Bone marrow (tissue), 2 donors: ENCODE data around the gene ANKRD13B.

Experiments
- DNase-seq, 2 donors: peaks; one replicate each; lab custom pipeline; 2025; lab: John Stamatoyannopoulos, UW

Gene ANKRD13B

DNA sequence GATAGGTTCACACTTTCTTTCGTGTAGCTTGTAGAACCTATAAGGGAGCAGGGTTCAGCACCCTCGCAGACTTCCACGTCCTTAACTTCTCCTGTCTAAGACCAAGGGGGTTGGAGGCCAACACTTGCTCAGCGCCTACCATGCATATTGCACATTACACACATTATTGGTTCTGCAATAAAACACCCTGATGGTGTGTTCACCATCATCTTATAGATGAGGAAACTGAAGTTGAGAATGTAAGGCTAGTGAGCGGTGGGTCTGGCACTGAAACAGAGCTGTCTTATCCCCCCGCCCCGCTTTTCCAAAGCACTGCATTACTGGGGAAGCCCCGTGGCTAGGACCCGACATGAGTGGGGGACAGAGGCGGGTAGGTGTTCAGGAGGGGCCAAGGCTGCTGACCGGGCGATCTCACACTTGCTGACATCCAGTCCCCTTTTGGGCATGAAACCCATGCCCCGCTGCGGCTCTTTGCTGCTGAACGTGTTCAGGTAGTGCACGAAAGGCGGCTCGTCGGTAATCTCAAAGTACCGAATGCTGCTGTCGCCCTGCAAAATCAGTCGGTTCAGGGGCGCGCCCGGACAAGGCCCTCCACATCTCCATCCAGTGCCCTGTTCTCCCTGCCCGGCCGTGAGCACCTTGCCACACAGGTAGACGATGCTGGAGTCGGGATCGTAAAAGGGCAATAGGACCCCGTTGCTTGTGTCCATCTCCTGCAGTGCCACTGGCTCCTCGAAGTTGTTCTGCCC is 23.5 kb downstream of the ANKRD13B start:
- DNase-seq, result no peak

GRCh38 chr17:29617125-29617480 is 24.2 kb downstream of the ANKRD13B start:
- DNase-seq, result peak; percentile 74 to 76

GRCh38 chr17:29617481-29618271 is 24.7 kb downstream of the ANKRD13B start:
- peak; percentile 54 to 57 for DNase-seq

DNA sequence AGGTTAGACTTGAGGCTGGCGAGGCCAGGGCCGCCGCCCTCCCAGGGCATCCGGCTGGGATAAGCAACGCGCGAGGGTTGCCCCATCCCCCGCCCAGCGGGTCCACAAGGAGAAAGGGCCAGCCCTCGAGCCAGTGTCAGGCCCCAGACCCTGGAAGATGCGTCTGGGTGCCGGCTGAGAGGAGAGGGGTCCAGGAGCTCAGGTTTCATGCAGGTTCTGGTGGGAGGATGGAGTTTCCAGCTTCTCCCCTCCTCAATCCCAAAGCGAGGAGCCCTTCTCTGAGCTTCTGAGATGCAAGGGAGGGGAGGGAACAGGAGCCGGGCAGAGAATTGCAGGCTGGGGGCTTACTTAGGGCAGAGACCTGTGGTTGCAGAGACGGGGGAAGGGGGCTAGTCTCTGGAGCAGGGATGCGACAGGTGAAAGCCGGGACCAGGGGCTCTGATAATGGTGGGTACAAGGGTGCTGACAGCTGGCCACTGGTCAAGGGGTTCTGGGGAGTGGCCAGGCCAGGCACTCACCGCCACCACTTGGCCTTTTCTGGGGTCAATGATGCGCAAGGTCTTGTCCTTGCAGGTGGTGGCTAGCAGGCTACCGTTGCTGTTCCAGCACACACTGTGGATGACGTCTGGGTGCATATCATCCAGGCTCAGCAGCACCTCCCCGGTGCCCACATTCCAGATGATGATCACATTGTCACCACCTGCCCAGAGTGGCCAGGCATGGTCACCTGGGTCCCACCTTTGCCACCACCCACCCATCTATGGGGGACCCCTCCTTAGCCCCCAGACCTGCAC is 25.5 kb downstream of the ANKRD13B start:
- no peak for DNase-seq

GRCh38 chr17:29619251-29619650 is 26.3 kb downstream of the ANKRD13B start:
- DNase-seq, result peak in 1 of 2 donors; percentile 10

DNA sequence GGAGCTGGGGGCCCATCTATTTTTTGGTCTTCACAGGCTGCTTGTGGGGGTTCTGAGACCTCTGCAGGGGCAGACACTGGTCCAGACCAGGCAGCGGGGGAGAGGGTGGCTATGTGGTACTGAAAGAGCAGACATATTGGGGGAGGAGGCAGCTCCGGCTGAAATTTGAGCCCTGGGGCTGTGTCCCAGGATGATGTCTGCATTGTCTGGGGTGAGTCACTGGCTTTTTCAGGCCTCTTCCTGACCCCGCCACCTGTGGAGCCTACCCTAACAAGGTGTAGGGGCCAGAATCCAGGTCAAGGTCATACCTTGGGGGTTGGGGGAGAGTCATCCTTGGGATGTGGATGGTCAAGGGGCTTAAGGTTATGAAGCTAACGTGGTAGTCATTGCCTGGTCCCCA is 27.3 kb downstream of the ANKRD13B start:
- no peak for DNase-seq

DNA sequence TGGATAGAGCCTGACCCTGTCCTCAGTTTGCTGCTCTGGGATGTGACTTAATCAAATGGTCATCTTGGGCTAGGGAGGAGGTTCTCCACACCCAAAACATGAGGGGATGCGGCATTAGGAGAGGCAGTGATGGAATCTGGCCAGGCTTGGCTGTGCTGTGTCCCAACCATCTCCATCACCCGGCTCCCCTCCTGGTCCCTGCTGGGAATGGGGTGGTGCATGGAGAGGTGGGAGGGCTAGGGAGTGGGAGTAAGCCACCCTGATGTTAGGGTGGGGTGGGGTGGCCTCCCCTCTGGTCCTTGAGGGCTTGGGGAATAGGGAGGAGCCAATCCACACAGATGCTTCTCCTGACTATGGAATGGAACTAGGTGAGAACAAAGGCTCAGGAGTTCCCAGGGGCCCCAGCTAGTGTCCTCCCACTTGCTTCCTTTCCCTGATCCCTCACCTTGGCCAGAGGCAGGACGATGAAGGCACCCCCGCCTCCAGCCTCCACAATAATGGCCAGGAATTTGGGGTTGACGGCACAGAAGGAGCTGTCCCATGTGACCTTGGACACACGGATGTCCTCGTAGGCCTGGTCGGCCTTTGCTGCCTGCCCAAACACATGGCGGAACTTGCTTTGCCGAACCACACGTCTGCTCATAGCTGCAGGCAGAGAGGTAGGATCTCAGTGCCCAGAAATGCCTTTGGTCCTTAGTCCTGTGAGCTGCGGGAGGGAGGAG is 28.0 kb downstream of the ANKRD13B start:
- no peak for DNase-seq

GRCh38 chr17:29621751-29622194 is 28.8 kb downstream of the ANKRD13B start:
- DNase-seq, result no peak

GRCh38 chr17:29622337-29623282 is 29.7 kb downstream of the ANKRD13B start, which contains the start of gene CORO6:
TSS of gene CORO6 (minus strand) at chr17:29622912. CDS start at chr17:29621421, 1,491 bp downstream.
- DNase-seq, result peak; percentile 15 to 43

- no peak for DNase-seq
Measured at GRCh38 chr17:29623283-29623647, 30.3 kb downstream of the ANKRD13B start.

DNA sequence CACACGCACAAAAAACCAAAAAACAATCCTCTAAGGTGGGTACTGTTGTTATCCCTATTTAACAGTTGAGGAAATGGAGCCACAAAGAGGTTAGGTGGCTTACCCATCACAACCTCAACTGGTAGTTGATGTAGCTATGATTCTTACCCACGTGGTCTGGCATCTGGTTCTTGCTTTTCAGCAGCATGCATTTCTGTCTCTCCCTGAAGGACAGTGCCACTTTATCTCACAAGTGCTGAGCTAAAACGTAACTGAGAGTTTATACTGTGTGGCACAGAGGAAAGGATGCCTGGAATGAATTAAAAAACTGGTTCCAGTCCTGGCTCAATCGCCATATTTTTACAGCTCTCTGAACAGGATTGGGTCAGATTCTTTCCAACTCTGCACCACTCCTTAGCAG is 31.7 kb downstream of the ANKRD13B start:
- DNase-seq, result no peak

GRCh38 chr17:29625037-29625750 is 32.3 kb downstream of the ANKRD13B start:
- DNase-seq, result no peak

DNA sequence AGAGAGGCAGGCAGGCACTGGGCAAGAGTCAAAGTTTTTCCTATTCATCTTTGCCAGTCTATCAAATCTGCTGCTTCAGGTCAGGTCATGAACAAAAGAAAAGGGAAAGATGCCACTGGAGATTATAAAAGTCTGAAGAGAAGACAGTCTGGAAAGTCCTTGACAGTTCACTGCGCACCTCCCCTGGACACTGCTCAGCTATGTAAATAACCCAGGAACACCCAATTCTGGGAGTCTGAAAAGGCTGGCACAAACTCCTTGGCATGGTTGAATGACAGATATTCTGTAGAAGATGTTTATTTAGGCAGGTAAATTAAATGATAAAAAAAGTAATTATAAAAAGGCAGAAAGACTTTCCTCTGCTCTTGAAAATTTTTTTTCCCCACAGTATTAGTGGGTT is 35.0 kb downstream of the ANKRD13B start:
- no peak for DNase-seq

DNA sequence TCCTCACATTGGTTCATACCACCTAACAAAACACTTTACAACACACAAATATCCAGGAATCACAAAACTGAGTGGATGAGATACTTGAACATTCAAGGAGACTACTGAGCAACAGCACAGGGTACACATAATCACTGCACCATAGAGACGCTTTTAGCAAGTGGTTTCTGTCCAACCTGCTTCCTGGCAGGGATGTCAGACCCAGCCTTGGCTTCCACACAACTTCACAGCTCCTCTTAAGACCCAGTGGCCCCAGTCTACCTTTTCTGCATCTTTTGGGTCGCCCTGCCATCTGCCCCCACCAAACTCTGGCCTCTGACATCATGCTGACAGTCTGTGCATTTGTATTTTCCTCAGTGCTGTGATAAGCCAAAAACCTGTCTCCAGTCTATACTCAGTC is 35.7 kb downstream of the ANKRD13B start:
- DNase-seq, result no peak

DNA sequence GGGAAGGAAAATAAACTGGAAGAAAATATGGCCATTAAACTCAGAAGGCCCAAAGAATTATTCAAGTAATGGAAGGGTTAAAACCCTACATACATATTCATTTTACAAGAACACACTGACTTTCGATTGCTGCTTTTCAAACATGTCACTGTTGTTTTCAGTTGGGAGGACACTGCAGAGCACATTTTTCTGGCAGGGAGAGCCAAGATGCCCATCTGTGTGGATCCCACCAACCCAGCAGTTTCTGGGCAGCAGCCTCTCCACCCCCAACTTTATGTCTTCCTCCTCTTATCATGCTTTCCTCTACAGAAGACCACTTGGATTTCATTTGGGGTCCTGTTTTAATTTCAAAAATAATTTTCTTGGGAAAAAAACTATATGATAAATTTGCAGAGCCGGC is 36.9 kb downstream of the ANKRD13B start:
- no peak for DNase-seq

DNA sequence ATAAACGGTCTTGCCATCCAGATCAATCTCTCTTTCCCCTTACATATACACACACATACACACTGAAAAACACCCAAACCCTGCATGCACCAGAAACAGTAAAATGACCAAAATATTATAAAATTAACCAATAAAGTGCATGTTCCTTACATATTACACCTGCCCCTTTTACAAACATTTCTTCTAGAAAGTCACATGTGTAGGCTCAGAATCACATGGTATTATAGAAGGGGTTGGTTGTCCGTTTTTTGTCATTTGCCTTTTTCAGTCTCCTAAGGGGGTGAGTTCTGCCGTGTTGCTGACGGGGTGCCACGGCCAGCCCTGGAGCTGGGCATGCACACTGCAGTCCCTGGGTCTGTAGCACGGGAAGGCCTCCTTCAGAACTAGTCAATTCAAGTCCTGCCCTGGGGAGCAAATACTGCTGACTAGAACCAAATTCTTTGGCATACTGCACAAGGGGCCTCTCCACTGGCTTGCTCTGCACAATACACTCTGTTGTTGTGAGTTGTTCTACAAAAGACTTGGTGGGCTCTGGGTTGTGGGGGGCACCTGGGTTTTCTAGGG is 37.8 kb downstream of the ANKRD13B start:
- DNase-seq, result no peak

GRCh38 chr17:29633886-29634285 is 41.0 kb downstream of the ANKRD13B start:
- DNase-seq, result no peak

GRCh38 chr17:29640413-29640812 is 47.5 kb downstream of the ANKRD13B start:
- DNase-seq, result peak in 1 of 2 donors; percentile 36

- DNase-seq, result peak in 1 of 2 donors; percentile 43
Measured at GRCh38 chr17:29640981-29641642, 48.2 kb downstream of the ANKRD13B start.
